ENCODE data around the gene CHCHD3. TPM values are rescaled to one million over a fixed set of nuclear protein-coding genes. Genes with fewer than 3 reads are reported as not detected.

The CHCHD3 gene
- total RNA-seq, 1 experiment from 2014 or later, result 114 TPM

GRCh38 chr7:132861940-132862554 is 219.8 kb downstream of the CHCHD3 start:
- Mint-ChIP-seq H3K4me1 (peaks cover 6% of the 10 kb centered on the region), H3K27me3 (ENCODE audit: low read depth) (no peaks in the 10 kb centered on the region), H3K9me3 (peaks cover 16% of the 10 kb centered on the region), H3K4me3 (no peak overlapping the region), H3K36me3 (peaks cover 20% of the 10 kb centered on the region), H3K27ac (no peak overlapping the region)
- no peak for DNase-seq (ENCODE audit: low spot score)
- ATAC-seq, result no peak
- ChIA-PET CTCF (no interaction called here), POLR2A (no interaction called here)
- TF ChIP-seq IRF2 (CRISPR knock-in tag; IDR thresholded peaks at IDR 0.05; ENCODE audit: borderline replicate concordance, low read depth), result no peak
- TF ChIP-seq NFE2L1 (CRISPR knock-in tag; IDR thresholded peaks at IDR 0.05), result no peak
- TF ChIP-seq ZNF532 (CRISPR knock-in tag; IDR thresholded peaks at IDR 0.05; ENCODE audit: borderline replicate concordance), result no peak
- no peak for TF ChIP-seq HMGA2 (CRISPR knock-in tag; IDR thresholded peaks at IDR 0.05)
- TF ChIP-seq CDX4 (CRISPR knock-in tag; IDR thresholded peaks at IDR 0.05; ENCODE audit: borderline replicate concordance), result no peak
- TF ChIP-seq TEAD1 (CRISPR knock-in tag; IDR thresholded peaks at IDR 0.05), result no peak
- TF ChIP-seq ZNF425 (CRISPR knock-in tag; conservative IDR thresholded peaks at IDR 0.05), result no peak
- no peak for TF ChIP-seq FOXP1 (CRISPR knock-in tag; IDR thresholded peaks at IDR 0.05; ENCODE audit: borderline replicate concordance)

GRCh38 chr7:132861424-132861823 is 220.5 kb downstream of the CHCHD3 start:
- DNase-seq (ENCODE audit: low spot score), result no peak
- CTCF ChIA-PET, result no interaction called here
- POLR2A ChIA-PET, result no interaction called here
- Mint-ChIP-seq H3K36me3 (peaks cover 20% of the 10 kb centered on the region), H3K4me1 (peaks cover 9% of the 10 kb centered on the region), H3K27me3 (ENCODE audit: low read depth) (no peaks in the 10 kb centered on the region), H3K4me3 (no peak overlapping the region), H3K9me3 (peaks cover 16% of the 10 kb centered on the region), H3K27ac (no peak overlapping the region)
- no peak for ATAC-seq
- TF ChIP-seq TEAD4 (CRISPR knock-in tag; IDR thresholded peaks at IDR 0.05) (no peak), MLX (CRISPR knock-in tag; IDR thresholded peaks at IDR 0.05) (no peak), JAZF1 (CRISPR knock-in tag; IDR thresholded peaks at IDR 0.05) (no peak), NFATC4 (CRISPR knock-in tag; IDR thresholded peaks at IDR 0.05) (no peak), EMX1 (CRISPR knock-in tag; IDR thresholded peaks at IDR 0.05) (no peak), FOXP1 (CRISPR knock-in tag; IDR thresholded peaks at IDR 0.05; ENCODE audit: borderline replicate concordance) (no peak)

GRCh38 chr7:132859199-132859598 is 222.7 kb downstream of the CHCHD3 start:
- Mint-ChIP-seq H3K4me3 (no peak overlapping the region), H3K27me3 (ENCODE audit: low read depth) (no peaks in the 10 kb centered on the region), H3K9me3 (peaks cover 15% of the 10 kb centered on the region), H3K4me1 (peaks cover 22% of the 10 kb centered on the region), H3K36me3 (peaks cover 15% of the 10 kb centered on the region), H3K27ac (no peak overlapping the region)
- CTCF ChIA-PET, result no interaction called here
- POLR2A ChIA-PET, result no interaction called here
- DNase-seq (ENCODE audit: low spot score), result no peak
- ATAC-seq, result no peak
- TF ChIP-seq NFATC4 (CRISPR knock-in tag; IDR thresholded peaks at IDR 0.05), result no peak
- TF ChIP-seq ATF1 (CRISPR knock-in tag; IDR thresholded peaks at IDR 0.05), result no peak
- TF ChIP-seq GABPB1 (CRISPR knock-in tag; IDR thresholded peaks at IDR 0.05), result no peak
- TF ChIP-seq ZBTB21 (CRISPR knock-in tag; IDR thresholded peaks at IDR 0.05; ENCODE audit: borderline replicate concordance), result no peak
- TF ChIP-seq ERG (CRISPR knock-in tag; IDR thresholded peaks at IDR 0.05), result no peak
- no peak for TF ChIP-seq ZBTB43 (CRISPR knock-in tag; IDR thresholded peaks at IDR 0.05)
- no peak for TF ChIP-seq ZSCAN18 (CRISPR knock-in tag; IDR thresholded peaks at IDR 0.05)
- no peak for TF ChIP-seq PRRX2 (CRISPR knock-in tag; IDR thresholded peaks at IDR 0.05)

Measured in WTC11 (cell line).